ENCODE measurements around the gene CYP1B1.
"Not testable (repeated sequence)": the region's sequence is repeated elsewhere in the genome, so short reads cannot be mapped to it uniquely, and the experiment has no call there.

CYP1B1 gene

DNA sequence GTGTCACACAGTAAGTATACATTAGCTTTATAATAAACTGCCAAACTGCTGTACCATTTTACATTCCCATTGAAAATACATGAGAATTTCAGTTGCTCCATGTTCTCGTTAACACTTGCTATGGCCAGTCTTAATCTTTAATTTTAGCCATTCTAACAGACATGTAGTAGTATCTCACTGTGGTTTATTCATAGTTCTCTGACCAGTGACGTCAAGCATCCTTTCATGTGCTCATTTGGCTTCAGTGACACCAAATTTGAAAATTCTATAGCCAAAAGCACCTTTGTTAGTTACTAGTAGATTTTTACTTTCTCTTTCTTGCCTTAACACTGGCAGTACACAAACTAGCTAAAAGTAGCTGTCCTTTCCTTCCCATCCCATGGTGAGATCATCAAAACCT is 43.0 kb downstream of the CYP1B1 start:
- DNase-seq = no peak

GRCh38 chr2:38030635-38031355 is 45.2 kb downstream of the CYP1B1 start:
- DNase-seq = no peak

- no peak for DNase-seq
Measured at GRCh38 chr2:38029512-38029911, 46.4 kb downstream of the CYP1B1 start.

GRCh38 chr2:38028829-38029228 is 47.1 kb downstream of the CYP1B1 start:
- no peak for DNase-seq

DNA sequence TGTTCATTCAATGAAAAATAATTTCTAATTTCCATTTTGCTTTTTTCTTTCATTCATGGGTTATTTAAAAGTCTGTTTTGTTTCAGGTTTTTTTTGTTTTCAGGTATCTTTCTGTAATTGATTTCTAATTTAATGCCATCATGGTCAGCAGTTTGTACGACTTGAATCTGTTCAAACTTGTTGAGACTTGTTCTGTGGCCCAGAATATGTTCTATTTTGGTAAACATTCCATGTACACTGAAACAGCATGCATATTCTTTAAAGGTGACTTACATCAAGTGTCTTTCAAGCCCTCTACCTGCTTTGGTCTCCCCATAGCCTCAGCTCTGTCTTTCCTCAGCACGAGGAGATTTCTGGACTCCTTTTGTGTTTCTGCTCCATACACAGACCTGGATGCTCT is 49.1 kb downstream of the CYP1B1 start:
- DNase-seq = no peak

GRCh38 chr2:38021589-38021988 is 54.4 kb downstream of the CYP1B1 start:
- no peak for DNase-seq

DNA sequence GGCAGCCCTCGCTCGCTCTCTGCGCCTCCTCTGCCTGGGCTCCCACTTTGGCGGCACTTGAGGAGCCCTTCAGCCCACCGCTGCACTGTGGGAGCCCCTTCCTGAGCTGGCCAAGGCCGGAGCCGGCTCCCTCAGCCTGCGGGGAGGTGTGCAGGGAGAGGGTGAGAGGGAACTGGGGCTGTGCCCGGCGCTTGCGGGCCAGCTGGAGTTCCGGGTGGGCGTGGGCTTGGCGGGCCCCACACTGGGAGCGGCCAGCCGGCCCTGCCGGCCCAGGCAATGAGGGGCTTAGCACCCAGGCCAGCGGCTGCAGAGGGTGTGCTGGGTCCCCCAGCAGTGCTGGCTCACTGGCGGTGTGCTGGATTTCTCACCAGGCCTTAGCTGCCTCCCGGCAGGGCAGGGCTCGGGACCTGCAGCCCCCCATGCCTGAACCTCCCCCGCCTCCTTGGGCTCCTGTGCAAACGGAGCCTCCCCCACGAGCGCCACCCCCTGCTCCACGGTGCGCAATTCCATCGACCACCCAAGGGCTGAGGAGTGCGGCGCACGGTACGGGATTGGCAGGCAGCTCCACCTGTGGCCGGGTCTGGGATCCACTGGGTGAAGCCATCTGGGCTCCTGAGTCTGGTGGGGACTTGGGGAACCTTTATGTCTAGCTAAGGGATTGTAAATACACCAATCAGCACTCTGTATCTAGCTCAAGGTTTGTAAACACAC is 55.4 kb downstream of the CYP1B1 start:
- DNase-seq = not testable (repeated sequence)

- DNase-seq = no peak
Measured at GRCh38 chr2:38017836-38018235, 58.1 kb downstream of the CYP1B1 start.

Measured in T1000 (cell line).